Tracheal epithelial cell (primary cell): ENCODE measurements around the gene HCST. TPM values are rescaled to one million over a fixed set of nuclear protein-coding genes. Genes with fewer than 3 reads are reported as not detected.

Experiments
- total RNA-seq: library from RNA; depleted of rRNA; stranded (reverse); fragments of >200 nt; gene quantifications from 2 replicates; pipeline ENCODE4 v1.2.1, GENCODE V29; 2014

HCST gene, protein sequence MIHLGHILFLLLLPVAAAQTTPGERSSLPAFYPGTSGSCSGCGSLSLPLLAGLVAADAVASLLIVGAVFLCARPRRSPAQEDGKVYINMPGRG
- total RNA-seq: not detected in 2 replicates

DNA sequence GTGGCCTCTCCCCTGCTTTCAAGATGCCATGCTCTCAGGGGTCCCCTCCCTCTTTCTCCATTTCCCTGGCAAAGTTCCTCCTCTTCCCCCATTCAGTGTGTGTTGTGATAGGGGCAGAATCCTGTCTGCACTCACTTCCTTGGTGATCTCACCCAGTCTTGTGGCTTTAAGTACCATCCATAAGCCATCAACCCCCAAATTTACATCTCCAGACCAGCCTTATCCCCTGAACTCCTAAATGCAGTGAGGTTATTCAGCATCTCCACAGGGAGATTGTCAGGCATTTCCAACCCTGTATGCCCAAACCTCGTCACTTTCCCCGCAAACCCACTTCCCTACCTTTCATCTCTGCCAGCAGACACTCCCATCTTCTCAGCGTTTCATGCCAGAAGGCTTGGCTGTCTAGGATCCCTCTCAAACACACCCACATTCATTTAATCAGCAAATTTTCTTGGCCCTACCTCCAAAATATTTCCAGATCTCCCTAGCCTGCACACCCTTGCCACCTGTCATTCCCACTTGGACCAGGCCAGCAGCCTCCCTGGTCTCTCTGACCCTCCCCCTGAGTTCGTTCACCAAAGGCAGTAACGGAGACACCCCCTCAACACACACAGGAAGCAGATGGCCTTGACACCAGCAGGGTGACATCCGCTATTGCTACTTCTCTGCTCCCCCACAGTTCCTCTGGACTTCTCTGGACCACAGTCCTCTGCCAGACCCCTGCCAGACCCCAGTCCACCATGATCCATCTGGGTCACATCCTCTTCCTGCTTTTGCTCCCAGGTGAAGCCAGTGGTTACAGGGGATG lies at the start of gene HCST:
Gene HCST, plus strand, starts transcription at position 676 of the 808 bp plus-strand sequence. Its CDS starts 65 bp downstream, at position 741.

DNA sequence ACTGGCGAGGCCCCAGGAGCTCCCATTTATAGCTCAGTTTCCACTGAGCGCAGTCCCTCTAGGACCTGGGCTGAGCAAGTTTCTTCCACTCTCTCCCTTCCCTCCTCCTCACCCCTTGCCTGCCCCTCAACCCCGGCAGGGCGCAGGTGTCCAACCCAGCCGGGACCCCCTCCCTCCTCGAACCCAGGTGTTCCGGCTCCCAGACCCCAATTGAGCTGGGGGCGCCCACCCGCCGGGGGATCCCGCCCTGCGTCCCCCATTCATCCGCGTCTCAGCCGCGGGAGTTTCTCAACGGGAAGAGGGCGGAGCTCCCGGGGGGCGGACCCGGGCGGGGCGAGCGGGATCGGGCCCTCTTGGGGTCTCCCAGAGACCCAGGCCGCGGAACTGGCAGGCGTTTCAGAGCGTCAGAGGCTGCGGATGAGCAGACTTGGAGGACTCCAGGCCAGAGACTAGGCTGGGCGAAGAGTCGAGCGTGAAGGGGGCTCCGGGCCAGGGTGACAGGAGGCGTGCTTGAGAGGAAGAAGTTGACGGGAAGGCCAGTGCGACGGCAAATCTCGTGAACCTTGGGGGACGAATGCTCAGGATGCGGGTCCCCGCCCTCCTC lies 45.7 kb upstream of the HCST start, which contains the start of gene KIRREL2:
Gene KIRREL2, plus strand, starts transcription at position 366 of the 604 bp plus-strand sequence. Its CDS starts 209 bp downstream, at position 575.

DNA sequence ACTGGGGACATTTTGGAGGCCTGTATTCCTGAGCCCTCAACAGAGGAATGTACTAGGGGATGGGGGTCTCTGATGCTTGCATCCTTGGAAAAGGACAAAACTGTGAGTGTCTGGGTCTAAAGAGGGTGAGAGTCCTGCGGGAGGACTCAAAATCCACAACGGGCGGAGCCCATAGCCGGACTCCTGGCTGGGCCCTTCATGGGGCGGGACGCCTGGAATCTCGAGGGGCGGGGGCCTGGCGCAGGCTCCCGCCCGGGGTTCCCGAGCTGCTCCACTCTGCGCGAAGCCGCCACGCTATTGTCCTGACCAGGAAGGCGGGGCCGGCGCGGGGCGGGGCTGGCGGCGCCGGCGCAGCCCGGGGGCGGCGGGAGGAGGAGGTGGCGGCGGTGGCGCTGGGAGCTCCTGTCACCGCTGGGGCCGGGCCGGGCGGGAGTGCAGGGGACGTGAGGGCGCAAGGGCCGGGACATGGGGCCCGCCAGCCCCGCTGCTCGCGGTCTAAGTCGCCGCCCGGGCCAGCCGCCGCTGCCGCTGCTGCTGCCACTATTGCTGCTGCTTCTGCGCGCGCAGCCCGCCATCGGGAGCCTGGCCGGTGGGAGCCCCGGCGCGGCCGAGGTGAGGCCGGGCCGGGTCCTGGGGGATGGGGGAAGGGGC lies 34.0 kb upstream of the HCST start, which contains the start of gene APLP1:
Gene APLP1, plus strand, starts transcription at position 403 of the 651 bp plus-strand sequence. Its CDS starts 63 bp downstream, at position 466.

DNA sequence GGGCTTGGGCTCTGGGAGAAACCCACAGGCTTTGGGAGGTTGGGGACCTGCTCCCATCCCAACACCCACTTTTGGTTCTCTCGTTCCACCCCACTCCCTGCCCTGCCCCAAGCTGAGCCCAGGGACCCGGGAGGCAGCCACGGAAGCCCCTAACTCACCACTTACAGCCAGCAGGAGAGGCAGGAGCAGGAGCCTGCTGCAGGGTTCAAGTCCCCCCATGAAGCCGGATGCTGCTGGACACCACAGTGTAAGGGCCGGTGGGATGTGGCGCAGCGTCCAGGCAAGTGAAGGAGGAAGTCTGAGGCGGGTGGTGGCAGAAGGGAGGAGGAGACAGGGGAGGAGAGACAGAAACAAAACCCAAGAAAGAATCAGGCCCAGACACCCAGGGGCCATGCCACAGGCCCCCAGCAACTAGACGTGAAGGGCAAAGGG lies 5.7 kb downstream of the HCST start, which contains the start of gene TYROBP:
Gene TYROBP, minus strand, starts transcription at position 286 of the 432 bp plus-strand sequence. Its CDS starts 67 bp downstream, at position 219.

DNA sequence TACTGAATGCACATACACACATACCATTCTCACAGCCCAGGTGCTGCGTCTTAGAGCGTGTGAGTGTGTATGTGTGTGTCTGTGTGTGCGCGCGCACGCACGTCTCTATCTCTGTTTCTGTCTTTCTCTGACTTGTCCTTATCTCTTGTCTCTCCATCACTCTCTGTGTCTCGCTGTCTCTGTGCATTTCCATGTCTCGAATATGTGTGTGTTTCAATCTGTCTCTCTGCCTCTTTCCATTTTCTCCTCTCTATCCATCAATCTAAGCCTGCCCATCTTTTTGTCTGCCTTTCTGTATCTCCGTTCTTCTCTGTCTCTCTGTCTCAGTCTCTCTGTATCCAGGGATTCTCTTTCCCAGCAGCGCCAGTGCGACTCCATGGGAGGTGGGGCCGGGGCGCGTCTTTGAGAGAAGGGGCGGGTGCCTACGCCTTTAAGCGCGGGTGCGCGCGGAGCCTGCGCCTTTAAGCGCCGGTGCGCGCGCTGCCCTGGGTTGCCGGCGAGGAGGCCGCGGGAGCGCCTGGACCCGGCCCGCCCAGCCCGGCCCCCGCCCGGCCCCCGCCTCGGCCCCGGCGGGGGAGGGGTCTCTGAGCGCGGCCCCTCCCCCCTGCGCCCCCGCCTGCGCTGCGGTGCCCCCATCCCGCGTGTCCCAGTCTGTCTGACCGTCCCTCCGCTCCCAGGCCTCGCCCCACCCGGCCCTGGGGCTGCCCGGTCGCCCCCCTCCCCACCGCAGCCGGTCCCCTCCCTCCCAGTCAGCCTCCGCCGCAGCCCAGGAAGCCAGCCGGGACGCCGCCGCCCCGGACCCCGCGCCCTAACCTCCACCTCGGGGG lies 33.8 kb downstream of the HCST start, which contains the start of gene LRFN3:
Gene LRFN3, plus strand, starts transcription at position 464 of the 827 bp plus-strand sequence. CDS start 3,052 bp downstream, outside the sequence.

Other genes with a start within 250 kb of the HCST start
- not detected in 2 replicates for gene UPK1A, start 236.0 kb upstream of the HCST start, total RNA-seq
- not detected in 2 replicates for gene ZBTB32, start 198.0 kb upstream of the HCST start, total RNA-seq
- gene KMT2B, start 184.5 kb upstream of the HCST start, total RNA-seq: 6.7 and 7.9 TPM in 2 replicates
- not detected in 2 replicates for gene IGFLR1, start 160.1 kb upstream of the HCST start, total RNA-seq
- gene U2AF1L4, start 157.1 kb upstream of the HCST start, total RNA-seq: 3.2 and 5.3 TPM in 2 replicates
- 15.9 and 18.1 TPM in 2 replicates for gene PSENEN, start 156.9 kb upstream of the HCST start, total RNA-seq
- 6.4 and 8.0 TPM in 2 replicates for gene LIN37, start 154.0 kb upstream of the HCST start, total RNA-seq
- gene HSPB6, start 145.5 kb upstream of the HCST start, total RNA-seq: 0.43 TPM in 1 of 2 replicates, not detected in the other
- gene PROSER3, start 144.4 kb upstream of the HCST start, total RNA-seq: 2.9 and 4.0 TPM in 2 replicates
- under 0.01 TPM in 1 of 2 replicates, not detected in the other for gene ARHGAP33, start 127.0 kb upstream of the HCST start, total RNA-seq
- gene PRODH2, start 89.7 kb upstream of the HCST start, total RNA-seq: not detected in 2 replicates
- gene NPHS1, start 50.0 kb upstream of the HCST start, total RNA-seq: not detected in 2 replicates
- gene KIRREL2, start 45.6 kb upstream of the HCST start, total RNA-seq: not detected in 2 replicates
- 1.7 TPM in 1 of 2 replicates, not detected in the other for gene APLP1, start 34.0 kb upstream of the HCST start, total RNA-seq
- 3.8 and 7.2 TPM in 2 replicates for gene NFKBID, start 2.0 kb upstream of the HCST start, total RNA-seq
- not detected in 2 replicates for gene TYROBP, start 5.8 kb downstream of the HCST start, total RNA-seq
- 1.7 and 2.1 TPM in 2 replicates for gene LRFN3, start 33.8 kb downstream of the HCST start, total RNA-seq
- 14.2 and 26.9 TPM in 2 replicates for gene SDHAF1, start 92.7 kb downstream of the HCST start, total RNA-seq
- 9.4 and 12.4 TPM in 2 replicates for gene SYNE4, start 106.3 kb downstream of the HCST start, total RNA-seq
- gene ALKBH6, start 111.7 kb downstream of the HCST start, total RNA-seq: 16.0 and 19.0 TPM in 2 replicates
- gene CLIP3, start 130.3 kb downstream of the HCST start, total RNA-seq: 0.24 TPM in 1 of 2 replicates, not detected in the other
- 0.72 and 3.6 TPM in 2 replicates for gene THAP8, start 151.8 kb downstream of the HCST start, total RNA-seq
- 0.21 and 0.72 TPM in 2 replicates for gene WDR62, start 152.4 kb downstream of the HCST start, total RNA-seq
- gene OVOL3, start 208.6 kb downstream of the HCST start, total RNA-seq: not detected in 2 replicates
- 62.7 and 85.5 TPM in 2 replicates for gene POLR2I, start 212.3 kb downstream of the HCST start, total RNA-seq
- 139 and 206 TPM in 2 replicates for gene TBCB, start 212.9 kb downstream of the HCST start, total RNA-seq
- 121 and 205 TPM in 2 replicates for gene CAPNS1, start 237.5 kb downstream of the HCST start, total RNA-seq
- gene COX7A1, start 249.9 kb downstream of the HCST start, total RNA-seq: 0.48 and 3.0 TPM in 2 replicates